22Rv1 (cell line): Measurements from ENCODE around the gene TRERF1.
"Not testable (repeated sequence)": the region's sequence is repeated elsewhere in the genome, so short reads cannot be mapped to it uniquely, and the experiment has no call there.

Source experiments
- H3K27ac ChIP-seq: fragments of 450-650 bp; 2 replicates; pipeline ENCODE4 v1.5.1; 2017
- CTCF ChIP-seq: fragments of 450-650 bp; IDR thresholded peaks from 2 replicates; pipeline ENCODE4 v1.5.1; 2017; ENCODE audit warnings: mild to moderate bottlenecking
- ZFX ChIP-seq: fragments of 450-650 bp; IDR thresholded peaks from 2 replicates; pipeline ENCODE4 v1.6.1; 2017; ENCODE audit warnings: antibody characterized with exemption, borderline replicate concordance

The TRERF1 gene

GRCh38 chr6:42448927-42449659 lies 2.6 kb downstream of the TRERF1 start:
- TF ChIP-seq ZFX (no peak), CTCF (no peak)
- H3K27ac ChIP-seq = peak overlapping the region; percentile 88

- TF ChIP-seq CTCF (no peak), ZFX (no peak)
- H3K27ac ChIP-seq = peak overlapping the region; percentile 88
These were observed 3.3 kb downstream of the TRERF1 start for GRCh38 chr6:42448391-42448790.

GRCh38 chr6:42446996-42447395 lies 4.7 kb downstream of the TRERF1 start:
- TF ChIP-seq ZFX = no peak
- no peak for TF ChIP-seq CTCF

GRCh38 chr6:42446370-42446769 lies 5.4 kb downstream of the TRERF1 start:
- no peak overlapping the region for H3K27ac ChIP-seq
- TF ChIP-seq ZFX = no peak
- TF ChIP-seq CTCF = no peak

More at GRCh38 chr6:42446996-42447395, 4.7 kb downstream of the TRERF1 start:
- no peak overlapping the region for H3K27ac ChIP-seq

GRCh38 chr6:42445955-42446354 lies 5.8 kb downstream of the TRERF1 start:
- H3K27ac ChIP-seq = not testable (repeated sequence)

- TF ChIP-seq ZFX (no peak), CTCF (no peak)
- no peak overlapping the region for H3K27ac ChIP-seq
These were observed 8.2 kb downstream of the TRERF1 start for GRCh38 chr6:42443312-42444060.

GRCh38 chr6:42441697-42442081 lies 10.0 kb downstream of the TRERF1 start:
- TF ChIP-seq CTCF (no peak), ZFX (no peak)
- no peak overlapping the region for H3K27ac ChIP-seq
